Measurements from ENCODE around the gene MARK2. TPM values are rescaled to one million over a fixed set of nuclear protein-coding genes. Genes with fewer than 3 reads are reported as not detected.

The MARK2 gene
- total and polyA plus RNA-seq, 8 donors = 11.7 to 30.8 (median 21.1) TPM

GRCh38 chr11:63870351-63871140, 31.6 kb downstream of the MARK2 start:
- no peak for FAIRE-seq
- Histone ChIP-seq H3K36me3 (no peaks in the 10 kb centered on the region), H3K27me3 (no peaks in the 10 kb centered on the region), H3K4me3 (no peak overlapping the region), H3K27ac (peak overlapping the region; percentile 15 to 61 (median 36)), H3K4me1 (peaks cover 62 to 74% (median 67%) of the 10 kb centered on the region in 3 donors), H3K9me3 (no peaks in the 10 kb centered on the region)
- ATAC-seq = no peak
- DNase-seq = no peak
- TF ChIP-seq, protein P1, sequence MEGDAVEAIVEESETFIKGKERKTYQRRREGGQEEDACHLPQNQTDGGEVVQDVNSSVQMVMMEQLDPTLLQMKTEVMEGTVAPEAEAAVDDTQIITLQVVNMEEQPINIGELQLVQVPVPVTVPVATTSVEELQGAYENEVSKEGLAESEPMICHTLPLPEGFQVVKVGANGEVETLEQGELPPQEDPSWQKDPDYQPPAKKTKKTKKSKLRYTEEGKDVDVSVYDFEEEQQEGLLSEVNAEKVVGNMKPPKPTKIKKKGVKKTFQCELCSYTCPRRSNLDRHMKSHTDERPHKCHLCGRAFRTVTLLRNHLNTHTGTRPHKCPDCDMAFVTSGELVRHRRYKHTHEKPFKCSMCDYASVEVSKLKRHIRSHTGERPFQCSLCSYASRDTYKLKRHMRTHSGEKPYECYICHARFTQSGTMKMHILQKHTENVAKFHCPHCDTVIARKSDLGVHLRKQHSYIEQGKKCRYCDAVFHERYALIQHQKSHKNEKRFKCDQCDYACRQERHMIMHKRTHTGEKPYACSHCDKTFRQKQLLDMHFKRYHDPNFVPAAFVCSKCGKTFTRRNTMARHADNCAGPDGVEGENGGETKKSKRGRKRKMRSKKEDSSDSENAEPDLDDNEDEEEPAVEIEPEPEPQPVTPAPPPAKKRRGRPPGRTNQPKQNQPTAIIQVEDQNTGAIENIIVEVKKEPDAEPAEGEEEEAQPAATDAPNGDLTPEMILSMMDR (IDR thresholded peaks at IDR 0.05) = no peak
- intact Hi-C loops (cut with DNase I) = loop anchor here in 1 of 3 donors (5.0 kb wide), 1 partner anchor 33 kb away; the partner anchor contains the start of gene MARK2
- 64 to 67% methylated on average over 14 of the region's 14 CpGs for WGBS, 2 donors

DNA sequence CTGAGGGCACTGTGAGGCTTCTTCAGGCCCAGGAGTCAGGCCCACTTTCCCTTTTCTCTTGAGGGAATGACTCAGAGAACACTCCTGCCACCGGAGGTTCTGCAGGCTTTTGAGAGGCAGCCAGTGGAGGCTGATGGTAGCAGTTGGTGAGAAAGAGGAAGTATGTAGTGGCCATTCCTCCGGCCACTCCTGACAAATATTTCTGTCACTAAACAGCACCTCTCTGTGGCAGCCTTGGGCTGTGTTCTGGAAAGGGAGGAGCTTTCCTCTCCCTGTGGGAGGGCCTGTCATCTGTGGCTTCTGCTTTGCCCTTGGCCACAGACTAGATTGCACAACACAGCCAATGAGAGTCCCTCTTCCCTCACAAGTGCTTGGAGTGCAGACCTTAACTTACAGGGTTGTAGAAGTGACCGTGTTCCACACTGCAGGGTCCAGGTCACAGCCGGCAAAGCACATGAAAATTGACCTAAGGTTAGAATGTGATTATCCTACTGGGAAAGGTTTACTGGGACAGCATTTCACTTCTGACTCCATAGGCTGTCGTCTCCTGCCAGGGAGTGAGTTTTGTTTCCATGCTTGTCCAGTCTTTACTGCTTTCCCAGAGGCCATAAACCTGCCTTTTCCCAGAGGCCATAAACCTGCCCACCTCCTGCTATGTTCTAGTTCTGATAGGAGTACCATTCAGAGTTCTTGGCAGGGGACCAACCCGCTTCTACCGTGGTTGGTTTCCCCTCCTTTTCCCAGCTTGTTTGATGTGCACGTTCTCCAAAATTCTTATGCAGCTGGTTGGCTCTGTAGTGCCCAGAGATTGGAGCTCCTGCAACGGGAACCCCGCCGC, 33.3 kb downstream of the MARK2 start:
- TF ChIP-seq, protein P1 (IDR thresholded peaks at IDR 0.05) = peak; percentile 9 to 39 (median 28)
- Histone ChIP-seq H3K4me3 (no peak overlapping the region), H3K9me3 (no peaks in the 10 kb centered on the region), H3K36me3 (no peaks in the 10 kb centered on the region), H3K4me1 (peaks cover 47 to 60% (median 54%) of the 10 kb centered on the region in 3 donors), H3K27ac (peak overlapping the region; percentile 18 to 78 (median 59)), H3K27me3 (no peaks in the 10 kb centered on the region)
- DNase-seq = peak; percentile 59 to 92 (median 87)
- ATAC-seq = peak; percentile 91 to 95 (median 94)
- FAIRE-seq = no peak
- 4 to 5% methylated on average over 11 of the region's 11 CpGs for WGBS, 2 donors
- intact Hi-C loops (cut with DNase I) = loop anchor here in 1 of 3 donors (5.0 kb wide), 1 partner anchor 35 kb away; the partner anchor contains the start of gene MARK2

DNA sequence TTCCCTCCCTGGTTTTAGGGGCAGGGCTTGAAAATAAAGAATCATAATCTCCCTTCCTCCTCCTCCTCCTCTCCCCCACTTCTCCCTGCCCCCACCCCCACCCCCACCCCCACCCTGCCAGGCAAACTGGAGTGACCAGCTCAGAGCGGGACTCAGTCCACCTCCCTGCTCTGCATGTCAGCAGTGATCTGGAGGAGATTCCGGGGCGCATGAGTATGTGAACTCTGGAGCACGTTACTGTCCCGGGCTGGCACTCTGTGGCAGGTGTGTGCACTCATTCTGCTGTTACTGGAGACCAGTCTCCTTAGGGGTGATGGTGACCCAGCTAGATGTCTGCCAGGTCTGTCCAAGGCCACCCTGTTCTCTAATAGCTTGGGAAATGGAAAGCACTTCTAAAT, 33.9 kb downstream of the MARK2 start:
- DNase-seq (peak in 4 of 6 donors; percentile 37 to 52 (median 43)), FAIRE-seq (no peak), ATAC-seq (peak; percentile 9 to 21 (median 15))
- Histone ChIP-seq H3K9me3 (no peaks in the 10 kb centered on the region), H3K4me1 (peaks cover 47 to 63% (median 54%) of the 10 kb centered on the region in 3 donors), H3K4me3 (no peak overlapping the region), H3K27ac (peak overlapping the region; percentile 21 to 78 (median 59)), H3K36me3 (no peaks in the 10 kb centered on the region), H3K27me3 (no peaks in the 10 kb centered on the region)
- intact Hi-C loops (cut with DNase I) = loop anchor here in 1 of 3 donors (5.0 kb wide), 1 partner anchor 35 kb away; the partner anchor contains the start of gene MARK2
- 9 to 15% methylated on average over 5 of the region's 5 CpGs for WGBS, 2 donors
- TF ChIP-seq, protein P1 (IDR thresholded peaks at IDR 0.05) = no peak

DNA sequence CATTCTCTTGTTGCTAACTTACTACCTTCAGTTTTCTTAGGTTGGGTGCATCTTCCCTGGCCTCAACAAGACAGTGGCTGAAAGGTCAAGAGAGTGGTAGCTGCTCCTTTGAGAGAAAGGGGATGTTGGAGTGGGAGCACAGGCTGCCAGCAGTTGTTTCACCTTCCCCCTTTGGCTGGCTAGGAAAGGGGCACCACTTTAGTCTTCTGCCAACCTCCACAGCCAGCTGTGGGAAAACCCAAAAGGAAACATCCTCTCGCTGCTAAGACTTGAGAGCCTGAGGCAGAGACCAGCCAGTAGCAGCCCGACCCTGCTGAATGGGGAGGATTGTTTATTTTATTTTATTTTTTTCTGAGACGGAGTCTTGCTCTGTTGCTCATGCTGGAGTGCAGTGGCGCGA, 34.4 kb downstream of the MARK2 start:
- Histone ChIP-seq H3K4me3 (no peak overlapping the region), H3K27ac (peak overlapping the region; percentile 21 to 78 (median 59)), H3K36me3 (no peaks in the 10 kb centered on the region), H3K4me1 (peaks cover 45 to 61% (median 59%) of the 10 kb centered on the region in 3 donors), H3K27me3 (no peaks in the 10 kb centered on the region), H3K9me3 (no peaks in the 10 kb centered on the region)
- no peak for ATAC-seq
- TF ChIP-seq, protein P1 (IDR thresholded peaks at IDR 0.05) = no peak
- no peak for DNase-seq
- intact Hi-C loops (cut with DNase I) = loop anchor here in 1 of 3 donors (5.0 kb wide), 1 partner anchor 36 kb away; the partner anchor contains the start of gene MARK2
- 56 to 58% methylated on average over 5 of the region's 5 CpGs for whole genome bisulfite sequencing, 2 donors
- FAIRE-seq = no peak

All from pancreas (tissue), 10 donors.